A549 (cell line): ENCODE measurements around the gene TSHZ3.

Source experiments
- POLR2A ChIP-seq: IDR thresholded peaks from 2 replicates; pipeline ENCODE4 v1.6.1; 2012; ENCODE audit warnings: mild to moderate bottlenecking, low read length
- TF ChIP-seq, protein P1 (sequence below): fragments of >200 bp; sonication (Bioruptor Twin); formaldehyde crosslinking; IDR thresholded peaks from 3 replicates; pipeline ENCODE4 v1.5.1; 2016

- TF ChIP-seq POLR2A = no peak
- TF ChIP-seq, protein P1, sequence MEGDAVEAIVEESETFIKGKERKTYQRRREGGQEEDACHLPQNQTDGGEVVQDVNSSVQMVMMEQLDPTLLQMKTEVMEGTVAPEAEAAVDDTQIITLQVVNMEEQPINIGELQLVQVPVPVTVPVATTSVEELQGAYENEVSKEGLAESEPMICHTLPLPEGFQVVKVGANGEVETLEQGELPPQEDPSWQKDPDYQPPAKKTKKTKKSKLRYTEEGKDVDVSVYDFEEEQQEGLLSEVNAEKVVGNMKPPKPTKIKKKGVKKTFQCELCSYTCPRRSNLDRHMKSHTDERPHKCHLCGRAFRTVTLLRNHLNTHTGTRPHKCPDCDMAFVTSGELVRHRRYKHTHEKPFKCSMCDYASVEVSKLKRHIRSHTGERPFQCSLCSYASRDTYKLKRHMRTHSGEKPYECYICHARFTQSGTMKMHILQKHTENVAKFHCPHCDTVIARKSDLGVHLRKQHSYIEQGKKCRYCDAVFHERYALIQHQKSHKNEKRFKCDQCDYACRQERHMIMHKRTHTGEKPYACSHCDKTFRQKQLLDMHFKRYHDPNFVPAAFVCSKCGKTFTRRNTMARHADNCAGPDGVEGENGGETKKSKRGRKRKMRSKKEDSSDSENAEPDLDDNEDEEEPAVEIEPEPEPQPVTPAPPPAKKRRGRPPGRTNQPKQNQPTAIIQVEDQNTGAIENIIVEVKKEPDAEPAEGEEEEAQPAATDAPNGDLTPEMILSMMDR = no peak
Observed at GRCh38 chr19:31256593-31256960, 92.7 kb downstream of the TSHZ3 start.
